ENCODE results near the gene SELENON. TPM values are rescaled to one million over a fixed set of nuclear protein-coding genes. Genes with fewer than 3 reads are reported as not detected.

The SELENON gene
- total RNA-seq, 1 donor from 2014 or later: 24.9 TPM

DNA sequence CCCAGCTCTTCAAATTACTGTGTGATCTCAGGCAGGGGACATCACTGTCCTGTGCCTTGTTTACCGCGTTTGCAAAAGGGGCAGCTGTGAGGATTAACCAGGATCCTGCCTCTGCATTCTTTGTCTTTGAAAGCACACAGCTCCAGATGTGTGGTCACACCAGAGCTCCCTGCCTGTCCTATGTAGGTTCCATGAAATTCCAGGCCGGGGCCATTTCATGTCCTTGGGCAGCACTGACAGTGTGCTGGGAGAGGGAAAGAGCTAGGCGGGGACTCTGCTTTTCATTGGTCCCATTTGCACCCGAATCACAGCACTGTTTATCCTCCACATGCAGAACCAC lies 42.2 kb upstream of the SELENON start:
- Histone ChIP-seq H2AFZ (replicated peaks) (no peak overlapping the region), H3K4me1 (peaks cover 19% of the 10 kb centered on the region), H4K20me1 (ENCODE audit: low read depth) (no peaks in the 10 kb centered on the region), H3K4me3 (no peak overlapping the region), H3K79me2 (ENCODE audit: low read depth) (no peaks in the 10 kb centered on the region), H3K4me2 (peak overlapping the region; percentile 54), H3K27ac (no peak overlapping the region), H3K27me3 (no peaks in the 10 kb centered on the region), H3K9me3 (ENCODE audit: low read depth) (no peaks in the 10 kb centered on the region), H3F3A (ENCODE audit: low read depth) (no peaks in the 10 kb centered on the region), H3K9ac (no peak overlapping the region), H3K36me3 (no peaks in the 10 kb centered on the region)
- TF ChIP-seq EZH2 (IDR thresholded peaks at IDR 0.05) (no peak), EZH2phosphoT487 (IDR thresholded peaks at IDR 0.05) (no peak), CTCF (IDR thresholded peaks at IDR 0.05) (no peak)
- Mint-ChIP-seq H3K4me3 (no peak overlapping the region), H3K27me3 (ENCODE audit: insufficient read depth, low read depth) (peaks cover 11% of the 10 kb centered on the region), H3K4me1 (peaks cover 42% of the 10 kb centered on the region), H3K9me3 (no peaks in the 10 kb centered on the region), H3K27ac (no peak overlapping the region), H3K36me3 (no peaks in the 10 kb centered on the region)
- DNase-seq (ENCODE audit: low spot score): peak; percentile 53

DNA sequence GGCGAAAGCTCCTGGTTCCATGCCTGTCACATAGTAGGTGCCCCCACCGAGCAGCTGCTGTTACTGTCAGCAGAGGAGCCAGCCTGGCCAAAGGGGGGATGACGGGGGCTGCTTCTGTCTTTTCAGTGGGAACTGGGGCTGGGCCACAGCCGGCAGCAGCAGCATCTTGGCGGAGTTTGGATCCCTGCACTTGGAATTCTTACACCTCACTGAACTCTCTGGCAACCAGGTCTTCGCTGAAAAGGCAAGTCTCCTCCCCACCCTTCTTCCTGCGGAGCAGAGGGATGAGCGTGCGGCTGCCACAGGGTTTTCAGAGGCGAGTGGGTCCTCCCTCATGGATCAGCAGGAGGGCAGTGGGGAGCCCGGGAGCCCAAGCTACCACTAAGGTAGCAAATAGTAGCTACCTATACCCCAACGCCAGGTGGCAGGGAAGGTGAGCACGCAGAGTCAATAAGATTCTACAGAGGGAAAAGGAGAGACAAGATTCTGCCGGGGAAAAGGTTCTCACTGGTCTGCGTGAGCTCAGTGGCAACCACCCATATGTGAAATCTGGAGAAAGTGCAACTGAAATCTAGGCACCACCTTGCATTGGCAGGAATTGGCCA lies 41.4 kb upstream of the SELENON start:
- Mint-ChIP-seq H3K27ac (no peak overlapping the region), H3K27me3 (ENCODE audit: insufficient read depth, low read depth) (peaks cover 11% of the 10 kb centered on the region), H3K36me3 (no peaks in the 10 kb centered on the region), H3K4me1 (peaks cover 39% of the 10 kb centered on the region), H3K9me3 (no peaks in the 10 kb centered on the region), H3K4me3 (no peak overlapping the region)
- Histone ChIP-seq H3K9ac (no peak overlapping the region), H2AFZ (replicated peaks) (no peak overlapping the region), H3K4me1 (peaks cover 19% of the 10 kb centered on the region), H3K27me3 (no peaks in the 10 kb centered on the region), H3K27ac (no peak overlapping the region), H3K4me3 (no peak overlapping the region), H3K4me2 (peak overlapping the region; percentile 54), H3F3A (ENCODE audit: low read depth) (no peaks in the 10 kb centered on the region), H4K20me1 (ENCODE audit: low read depth) (no peaks in the 10 kb centered on the region), H3K79me2 (ENCODE audit: low read depth) (no peaks in the 10 kb centered on the region), H3K36me3 (no peaks in the 10 kb centered on the region), H3K9me3 (ENCODE audit: low read depth) (no peaks in the 10 kb centered on the region)
- DNase-seq (ENCODE audit: low spot score): no peak
- TF ChIP-seq CTCF (IDR thresholded peaks at IDR 0.05) (no peak), EZH2phosphoT487 (IDR thresholded peaks at IDR 0.05) (no peak), EZH2 (IDR thresholded peaks at IDR 0.05) (no peak)

DNA sequence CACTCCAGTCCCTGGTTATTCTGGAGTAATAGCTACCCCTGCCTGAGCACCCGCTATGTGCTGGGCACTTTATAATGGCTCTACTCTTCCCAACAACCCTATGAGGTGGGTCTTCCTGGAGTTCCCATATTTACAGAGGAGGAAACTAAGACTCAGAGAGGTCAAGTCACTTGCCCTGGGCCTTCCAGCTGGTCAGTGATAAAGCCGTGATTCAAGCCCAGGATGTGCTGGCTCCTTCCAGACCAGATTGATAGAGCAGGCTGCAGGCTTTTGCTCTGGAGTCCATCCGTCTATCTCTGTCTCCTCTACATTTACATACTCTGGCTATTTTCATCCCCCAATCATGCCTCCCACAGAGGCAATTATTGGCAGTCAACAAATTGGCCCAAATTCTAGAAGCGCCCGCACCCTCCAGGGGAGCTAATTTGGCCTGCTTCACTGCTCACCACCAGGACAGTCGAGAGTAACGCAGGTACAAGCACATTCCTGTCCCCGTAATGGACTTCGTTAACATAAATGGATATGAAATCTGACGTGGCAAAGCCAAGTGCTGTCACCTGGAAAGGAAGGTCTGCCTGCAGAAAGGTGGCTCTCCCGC lies 39.8 kb upstream of the SELENON start:
- Mint-ChIP-seq H3K4me3 (no peak overlapping the region), H3K27me3 (ENCODE audit: insufficient read depth, low read depth) (peaks cover 9% of the 10 kb centered on the region), H3K36me3 (no peaks in the 10 kb centered on the region), H3K4me1 (peaks cover 36% of the 10 kb centered on the region), H3K9me3 (no peaks in the 10 kb centered on the region), H3K27ac (no peak overlapping the region)
- no peaks in the 10 kb centered on the region for H3K27me3 ChIP-seq
- no peak overlapping the region for H2AFZ ChIP-seq (replicated peaks)
- H3K4me2 ChIP-seq: no peak overlapping the region
- no peak for DNase-seq (ENCODE audit: low spot score)
- no peaks in the 10 kb centered on the region for H3F3A ChIP-seq (ENCODE audit: low read depth)
- H3K79me2 ChIP-seq (ENCODE audit: low read depth): no peaks in the 10 kb centered on the region
- H3K9me3 ChIP-seq (ENCODE audit: low read depth): no peaks in the 10 kb centered on the region
- no peak overlapping the region for H3K4me3 ChIP-seq
- peaks cover 19% of the 10 kb centered on the region for H3K4me1 ChIP-seq
- H3K9ac ChIP-seq: no peak overlapping the region
- no peaks in the 10 kb centered on the region for H3K36me3 ChIP-seq
- TF ChIP-seq CTCF (IDR thresholded peaks at IDR 0.05) (no peak), EZH2 (IDR thresholded peaks at IDR 0.05) (no peak), EZH2phosphoT487 (IDR thresholded peaks at IDR 0.05) (no peak)
- H3K27ac ChIP-seq: no peak overlapping the region
- H4K20me1 ChIP-seq (ENCODE audit: low read depth): no peaks in the 10 kb centered on the region
